ENCODE data around the gene MAP3K2. TPM values are rescaled to one million over a fixed set of nuclear protein-coding genes. Genes with fewer than 3 reads are reported as not detected.

The MAP3K2 gene
- total RNA-seq, 2 experiments from 2014 or later, result 103 to 105 TPM

- Mint-ChIP-seq H3K4me1 (ENCODE audit: low read depth) (peaks cover 8% of the 10 kb centered on the region), H3K27ac (no peak overlapping the region), H3K36me3 (ENCODE audit: low read depth) (peaks cover 1% of the 10 kb centered on the region), H3K9me3 (no peaks in the 10 kb centered on the region), H3K27me3 (peaks cover 37% of the 10 kb centered on the region), H3K4me3 (no peak overlapping the region)
- no peaks in the 10 kb centered on the region for H3K36me3 ChIP-seq (ENCODE audit: insufficient read depth, low read length)
- intact Hi-C loops (cut with DNase I, micrococcal nuclease), result no loop called here
- no peak for TF ChIP-seq CTCF (IDR thresholded peaks at IDR 0.05)
- ChIA-PET CTCF (no interaction called here), POLR2A (no interaction called here)
- no peak for ATAC-seq (ENCODE audit: poor library complexity)
- no peak for DNase-seq
- peaks cover 0 to 16% of the 10 kb centered on the region in 2 experiments for H3K9me3 ChIP-seq (ENCODE audit: control insufficient read depth in 1 of 2, insufficient read depth in 1 of 2, low read length in 2 of 2)
- H3K27ac ChIP-seq (ENCODE audit: low read depth in 1 of 2, low read length in 2 of 2), result no peak overlapping the region
- peaks cover 20 to 29% of the 10 kb centered on the region in 2 experiments for H3K27me3 ChIP-seq (ENCODE audit: control insufficient read depth in 1 of 2, insufficient read depth in 2 of 2, low read length in 2 of 2)
- H3K4me3 ChIP-seq (ENCODE audit: low read length), result no peak overlapping the region
- H3K4me1 ChIP-seq (ENCODE audit: insufficient read depth, low read length), result peaks cover 14% of the 10 kb centered on the region
Measured at GRCh38 chr2:127426501-127427354, 39.0 kb upstream of the MAP3K2 start.

GRCh38 chr2:127425540-127426490 is 38.0 kb upstream of the MAP3K2 start:
- Histone ChIP-seq H3K4me1 (ENCODE audit: insufficient read depth, low read length) (peaks cover 14% of the 10 kb centered on the region), H3K4me3 (ENCODE audit: low read length) (no peak overlapping the region), H3K36me3 (ENCODE audit: insufficient read depth, low read length) (no peaks in the 10 kb centered on the region), H3K27me3 (ENCODE audit: control insufficient read depth in 1 of 2, insufficient read depth in 2 of 2, low read length in 2 of 2) (peaks cover 20 to 29% of the 10 kb centered on the region in 2 experiments), H3K9me3 (ENCODE audit: control insufficient read depth in 1 of 2, insufficient read depth in 1 of 2, low read length in 2 of 2) (peaks cover 0 to 16% of the 10 kb centered on the region in 2 experiments), H3K27ac (ENCODE audit: low read depth in 1 of 2, low read length in 2 of 2) (no peak overlapping the region)
- intact Hi-C loops (cut with DNase I, micrococcal nuclease), result no loop called here
- Mint-ChIP-seq H3K27ac (no peak overlapping the region), H3K4me3 (no peak overlapping the region), H3K4me1 (ENCODE audit: low read depth) (peaks cover 8% of the 10 kb centered on the region), H3K27me3 (peaks cover 45% of the 10 kb centered on the region), H3K9me3 (no peaks in the 10 kb centered on the region), H3K36me3 (ENCODE audit: low read depth) (no peaks in the 10 kb centered on the region)
- ChIA-PET CTCF (no interaction called here), POLR2A (no interaction called here)
- TF ChIP-seq CTCF (IDR thresholded peaks at IDR 0.05), result no peak
- DNase-seq, result no peak
- no peak for ATAC-seq (ENCODE audit: poor library complexity)

GRCh38 chr2:127424598-127425520 is 37.1 kb upstream of the MAP3K2 start:
- H3K27me3 Mint-ChIP-seq, result peaks cover 50% of the 10 kb centered on the region
- H3K27ac ChIP-seq (ENCODE audit: low read depth in 1 of 2, low read length in 2 of 2), result no peak overlapping the region
- H3K4me3 ChIP-seq (ENCODE audit: low read length), result no peak overlapping the region
- peaks cover 22 to 29% of the 10 kb centered on the region in 2 experiments for H3K27me3 ChIP-seq (ENCODE audit: control insufficient read depth in 1 of 2, insufficient read depth in 2 of 2, low read length in 2 of 2)
- H3K27ac Mint-ChIP-seq, result no peak overlapping the region
- H3K4me1 ChIP-seq (ENCODE audit: insufficient read depth, low read length), result peaks cover 14% of the 10 kb centered on the region
- H3K4me3 Mint-ChIP-seq, result no peak overlapping the region
- peaks cover 0 to 16% of the 10 kb centered on the region in 2 experiments for H3K9me3 ChIP-seq (ENCODE audit: control insufficient read depth in 1 of 2, insufficient read depth in 1 of 2, low read length in 2 of 2)
- no peak for TF ChIP-seq CTCF (IDR thresholded peaks at IDR 0.05)
- intact Hi-C loops (cut with DNase I, micrococcal nuclease), result no loop called here
- peaks cover 8% of the 10 kb centered on the region for H3K4me1 Mint-ChIP-seq (ENCODE audit: low read depth)
- ChIA-PET POLR2A (no interaction called here), CTCF (interaction anchor here (1.1 kb wide), 1 partner anchor 9 kb away, joined by 3 read pairs; no protein-coding TSS in a partner anchor)
- ATAC-seq (ENCODE audit: poor library complexity), result no peak
- no peaks in the 10 kb centered on the region for H3K36me3 Mint-ChIP-seq (ENCODE audit: low read depth)
- H3K36me3 ChIP-seq (ENCODE audit: insufficient read depth, low read length), result no peaks in the 10 kb centered on the region
- DNase-seq, result no peak
- H3K9me3 Mint-ChIP-seq, result no peaks in the 10 kb centered on the region
